Inflammatory macrophage treated with lipopolysaccharide for 4 hours (primary cell): ENCODE results near the gene TLE3.
A peak's percentile ranks its signal among the peaks of the same experiment; 100 is the strongest.

ENCODE experiments used
- DNase-seq: peaks from one replicate; pipeline ENCODE4 v3.0.0-alpha.2; 2020

Gene TLE3

GRCh38 chr15:70060993-70061305 lies 36.8 kb downstream of the TLE3 start:
- DNase-seq = no peak

- DNase-seq = no peak
Observed at GRCh38 chr15:70060214-70060992, 37.3 kb downstream of the TLE3 start.

- DNase-seq = no peak
Observed at GRCh38 chr15:70059476-70060213, 38.1 kb downstream of the TLE3 start.

GRCh38 chr15:70058642-70059360 lies 38.9 kb downstream of the TLE3 start:
- no peak for DNase-seq

- no peak for DNase-seq
Observed at GRCh38 chr15:70057931-70058641, 39.6 kb downstream of the TLE3 start.

GRCh38 chr15:70056091-70056680 lies 41.5 kb downstream of the TLE3 start:
- no peak for DNase-seq

- no peak for DNase-seq
Observed at GRCh38 chr15:70055601-70056051, 42.1 kb downstream of the TLE3 start.

GRCh38 chr15:70054884-70055387 lies 42.8 kb downstream of the TLE3 start:
- DNase-seq = no peak

GRCh38 chr15:70054366-70054765 lies 43.4 kb downstream of the TLE3 start:
- no peak for DNase-seq

GRCh38 chr15:70053716-70054229 lies 43.9 kb downstream of the TLE3 start:
- DNase-seq = no peak

GRCh38 chr15:70053001-70053715 lies 44.6 kb downstream of the TLE3 start:
- DNase-seq = no peak

GRCh38 chr15:70051948-70052633 lies 45.6 kb downstream of the TLE3 start:
- DNase-seq = no peak

GRCh38 chr15:70050970-70051369 lies 46.7 kb downstream of the TLE3 start:
- no peak for DNase-seq

- DNase-seq = no peak
Observed at GRCh38 chr15:70050441-70050840, 47.3 kb downstream of the TLE3 start.

GRCh38 chr15:70049701-70050301 lies 47.9 kb downstream of the TLE3 start:
- peak; percentile 57 for DNase-seq

- DNase-seq = no peak
Observed at GRCh38 chr15:70048578-70049514, 48.9 kb downstream of the TLE3 start.

- DNase-seq = no peak
Observed at GRCh38 chr15:70048198-70048565, 49.5 kb downstream of the TLE3 start.

- DNase-seq = no peak
Observed at GRCh38 chr15:70047386-70048197, 50.1 kb downstream of the TLE3 start.
